Muscle layer of duodenum (tissue), 2 donors: ENCODE data around the gene GRAP2.
"Not testable (repeated sequence)": the region's sequence is repeated elsewhere in the genome, so short reads cannot be mapped to it uniquely, and the experiment has no call there.

Source experiments
- H3K27ac ChIP-seq: one replicate; pipeline ENCODE4 v1.7.0; 2013; ENCODE audit warnings: mild to moderate bottlenecking, low read length
- H3K27me3 ChIP-seq: one replicate; pipeline ENCODE4 v1.7.0; 2013; ENCODE audit warnings: low read depth, mild to moderate bottlenecking, control low read depth, low read length
- H3K36me3 ChIP-seq, 2 donors: one replicate each; pipeline ENCODE4 v1.7.0; 2013; ENCODE audit warnings: low read length in 2 of 2, control low read depth in 1 of 2, mild to moderate bottlenecking in 1 of 2; ENCODE audit not compliant: insufficient read depth in 2 of 2, control insufficient read depth in 1 of 2
- H3K4me1 ChIP-seq, 2 donors: one replicate each; pipeline ENCODE4 v1.7.0; 2013; ENCODE audit warnings: low read length in 2 of 2, mild to moderate bottlenecking in 2 of 2, control low read depth in 1 of 2, moderate library complexity in 1 of 2; ENCODE audit not compliant: insufficient read depth in 2 of 2, control insufficient read depth in 1 of 2
- H3K4me3 ChIP-seq, 2 donors: one replicate each; pipeline ENCODE4 v1.7.0; 2013; ENCODE audit warnings: low read length in 2 of 2, low read depth in 1 of 2, mild to moderate bottlenecking in 1 of 2
- H3K9me3 ChIP-seq, 2 donors: one replicate each; pipeline ENCODE4 v1.7.0; 2013; ENCODE audit warnings: low read length in 2 of 2, control low read depth in 1 of 2, mild to moderate bottlenecking in 1 of 2; ENCODE audit not compliant: control insufficient read depth in 1 of 2
- donor health status: healthy.

The GRAP2 gene

DNA sequence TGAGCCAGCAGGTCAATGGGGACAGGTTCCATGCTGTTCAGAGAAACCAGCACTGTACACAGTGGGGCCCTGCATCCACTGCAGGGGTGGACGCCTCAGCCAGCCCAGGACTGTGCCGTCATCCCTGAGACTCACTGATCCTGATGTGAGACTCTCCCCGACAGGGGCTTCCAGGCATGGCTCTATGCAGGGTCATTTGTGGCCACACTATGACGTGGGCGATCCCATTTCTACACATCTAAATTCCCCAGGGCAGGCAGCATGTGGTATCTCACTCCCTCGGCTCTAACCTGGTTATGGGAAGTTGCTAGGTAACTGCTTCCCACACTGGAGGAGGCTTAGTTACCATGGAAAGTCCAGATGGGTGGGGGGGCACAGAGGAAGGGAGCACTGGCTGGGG, 79.7 kb downstream of the GRAP2 start:
- H3K4me3 ChIP-seq: no peak overlapping the region
- H3K27ac ChIP-seq: no peak overlapping the region
- H3K36me3 ChIP-seq: no peaks in the 10 kb centered on the region
- no peaks in the 10 kb centered on the region for H3K9me3 ChIP-seq
- H3K27me3 ChIP-seq: no peaks in the 10 kb centered on the region
- H3K4me1 ChIP-seq: no peaks in the 10 kb centered on the region

DNA sequence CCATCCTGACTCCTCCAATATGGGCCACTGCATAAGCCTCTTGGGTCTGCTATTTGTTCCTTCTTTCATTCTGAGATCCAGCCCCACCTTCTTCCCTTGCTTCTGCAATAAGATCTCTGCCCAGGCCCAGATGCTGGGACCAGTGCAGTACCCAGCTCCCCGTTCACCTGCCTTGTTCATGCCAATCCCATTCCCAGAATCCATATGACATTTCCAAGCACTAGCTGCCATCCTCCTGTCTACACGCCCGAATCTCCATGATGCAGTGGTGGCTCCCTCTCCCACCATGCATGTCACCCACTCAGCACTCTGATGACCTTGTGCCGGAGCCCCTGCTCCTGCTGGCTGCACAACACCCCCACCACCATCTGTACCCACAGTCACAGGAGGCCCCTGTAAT, 82.5 kb downstream of the GRAP2 start:
- H3K27ac ChIP-seq: no peak overlapping the region
- H3K4me3 ChIP-seq: no peak overlapping the region
- H3K36me3 ChIP-seq: no peaks in the 10 kb centered on the region
- no peaks in the 10 kb centered on the region for H3K27me3 ChIP-seq
- no peaks in the 10 kb centered on the region for H3K4me1 ChIP-seq
- no peaks in the 10 kb centered on the region for H3K9me3 ChIP-seq

DNA sequence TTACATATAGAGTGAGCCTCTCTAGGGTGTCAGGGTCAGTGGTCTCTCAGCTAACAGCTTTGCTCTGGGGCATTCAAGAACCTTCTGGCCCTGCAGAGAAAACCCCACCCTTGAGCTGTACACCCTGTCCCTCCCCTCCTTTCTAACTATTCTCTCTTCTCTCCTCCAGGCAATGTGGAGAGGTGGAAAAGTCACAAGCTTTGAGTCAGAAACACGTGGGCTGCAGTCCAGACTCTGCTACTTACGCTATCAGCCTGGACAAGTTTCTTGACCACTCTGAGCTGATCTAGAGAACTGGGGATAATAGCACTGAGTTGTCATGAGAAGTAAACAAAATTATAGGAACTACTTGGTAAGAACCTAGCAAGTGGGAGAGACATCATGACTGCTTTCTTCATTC, 83.1 kb downstream of the GRAP2 start:
- no peaks in the 10 kb centered on the region for H3K9me3 ChIP-seq
- no peaks in the 10 kb centered on the region for H3K4me1 ChIP-seq
- H3K27me3 ChIP-seq: no peaks in the 10 kb centered on the region
- H3K4me3 ChIP-seq: no peak overlapping the region
- no peaks in the 10 kb centered on the region for H3K36me3 ChIP-seq
- no peak overlapping the region for H3K27ac ChIP-seq

DNA sequence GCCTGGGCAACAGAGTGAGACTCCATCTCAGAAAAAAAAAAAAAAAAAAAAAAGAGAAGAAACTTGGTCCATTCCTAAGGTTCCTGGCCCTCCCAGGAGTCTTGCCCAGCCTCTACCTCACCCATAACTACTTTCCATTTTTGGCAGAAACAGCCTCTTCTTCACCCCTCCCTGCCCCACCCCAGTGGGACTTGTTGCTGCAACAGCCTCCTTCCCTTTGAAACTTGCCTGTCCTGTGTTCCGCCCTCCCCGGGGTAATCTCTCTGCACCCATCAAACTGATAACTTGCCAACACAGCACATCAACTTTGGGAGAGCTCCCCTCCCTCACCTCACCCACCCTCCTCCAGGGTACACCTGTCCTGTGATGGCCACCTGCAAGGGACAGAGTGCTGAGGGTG, 83.9 kb downstream of the GRAP2 start:
- H3K27me3 ChIP-seq: no peaks in the 10 kb centered on the region
- H3K9me3 ChIP-seq: no peaks in the 10 kb centered on the region
- no peaks in the 10 kb centered on the region for H3K4me1 ChIP-seq
- no peak overlapping the region for H3K27ac ChIP-seq
- no peaks in the 10 kb centered on the region for H3K36me3 ChIP-seq
- no peak overlapping the region for H3K4me3 ChIP-seq

DNA sequence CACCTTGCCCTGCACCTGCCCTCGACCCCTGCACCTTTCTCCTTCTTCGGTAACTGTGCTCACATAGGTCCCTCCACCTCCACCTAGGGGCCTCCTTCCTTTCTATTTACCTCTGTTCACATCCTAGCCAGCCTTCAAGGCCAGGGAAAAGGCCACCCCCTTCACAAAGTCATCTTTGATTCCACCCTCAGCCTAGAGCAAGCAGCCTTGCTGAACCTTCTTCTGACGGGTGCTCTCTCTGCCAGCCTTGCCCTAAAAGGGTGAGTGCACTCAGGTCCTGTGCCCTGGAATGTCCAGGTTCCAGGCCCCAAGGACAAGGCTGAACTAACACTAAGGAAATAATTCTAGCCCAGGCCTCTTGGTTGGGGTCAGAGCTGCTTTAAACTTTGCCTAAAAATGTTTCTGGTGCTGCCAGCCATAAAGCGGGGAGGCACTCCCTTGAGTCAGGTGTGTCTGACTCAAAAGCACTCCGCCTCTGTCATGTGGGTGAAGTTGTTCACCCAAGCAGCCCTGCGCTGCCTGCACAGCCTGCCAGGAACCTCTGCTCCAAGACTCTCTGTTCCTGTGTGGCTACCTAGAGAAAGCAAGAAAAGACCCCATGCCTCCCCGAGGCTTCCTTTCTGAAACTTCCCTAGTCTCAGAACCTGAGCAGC, 84.6 kb downstream of the GRAP2 start:
- H3K4me3 ChIP-seq: no peak overlapping the region
- H3K27me3 ChIP-seq: no peaks in the 10 kb centered on the region
- no peak overlapping the region for H3K27ac ChIP-seq

DNA sequence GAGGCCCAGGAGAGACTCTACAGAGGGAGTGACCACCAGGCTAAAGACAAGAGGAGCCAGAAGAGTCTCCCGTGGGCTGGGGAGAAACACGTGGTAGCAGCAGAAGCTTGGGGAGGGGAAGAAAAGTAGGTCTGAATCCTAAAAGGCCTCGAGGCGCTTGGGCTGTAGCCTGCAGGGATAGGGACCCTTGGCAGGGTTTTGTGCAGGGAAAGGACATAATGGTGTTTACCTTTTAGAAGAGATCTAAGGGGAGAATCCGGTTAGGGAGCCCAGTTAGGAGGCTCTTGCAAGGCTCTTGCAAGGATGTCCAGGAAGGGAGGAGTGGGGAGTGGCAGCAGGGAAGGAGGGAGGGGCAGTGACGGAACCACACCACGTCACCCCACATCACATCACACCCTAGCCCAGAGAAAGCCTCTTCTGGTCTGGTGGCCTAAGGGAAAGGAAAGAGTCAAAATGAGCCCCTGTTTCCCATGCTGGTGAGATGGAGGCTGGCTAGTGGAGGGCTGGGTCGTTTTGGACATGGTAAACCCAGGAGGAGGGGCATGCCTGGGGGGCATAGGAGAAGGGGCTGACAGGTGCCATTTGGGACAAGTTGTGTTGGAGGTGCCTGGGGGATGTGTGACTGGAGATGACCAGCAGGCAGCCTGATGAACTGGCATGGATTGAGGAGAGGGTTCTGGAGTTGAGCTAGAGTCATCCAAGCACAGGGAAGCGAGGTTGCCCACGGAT, 87.7 kb downstream of the GRAP2 start:
- Histone ChIP-seq H3K4me1 (no peaks in the 10 kb centered on the region), H3K36me3 (no peaks in the 10 kb centered on the region), H3K4me3 (no peak overlapping the region), H3K9me3 (no peaks in the 10 kb centered on the region), H3K27me3 (peaks cover under 1% of the 10 kb centered on the region), H3K27ac (no peak overlapping the region)

More for the DNA sequence above, 84.6 kb downstream of the GRAP2 start:
- H3K36me3 ChIP-seq: no peaks in the 10 kb centered on the region
- H3K9me3 ChIP-seq: no peaks in the 10 kb centered on the region
- no peaks in the 10 kb centered on the region for H3K4me1 ChIP-seq

DNA sequence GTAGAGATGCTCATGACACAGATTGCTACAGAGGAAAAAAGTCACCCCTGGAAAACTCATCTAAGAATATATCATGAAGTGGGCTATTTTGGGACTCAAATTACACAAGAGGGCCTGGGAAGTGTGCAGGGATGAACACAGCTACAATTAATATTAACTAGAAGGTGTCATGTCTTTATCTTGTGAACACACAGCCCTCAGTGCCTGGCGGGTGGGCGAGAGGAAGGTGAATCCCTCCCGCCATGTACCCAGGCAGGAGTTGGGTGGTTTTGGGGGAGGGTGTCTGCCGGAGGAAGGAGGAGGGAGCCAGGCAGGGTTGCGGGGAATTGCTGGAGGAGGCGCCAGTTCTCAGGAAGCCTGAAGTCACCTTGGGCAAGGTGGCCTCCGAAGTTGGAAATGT, 88.7 kb downstream of the GRAP2 start:
- Histone ChIP-seq H3K27me3 (peaks cover 7% of the 10 kb centered on the region), H3K4me3 (no peak overlapping the region), H3K27ac (no peak overlapping the region)

DNA sequence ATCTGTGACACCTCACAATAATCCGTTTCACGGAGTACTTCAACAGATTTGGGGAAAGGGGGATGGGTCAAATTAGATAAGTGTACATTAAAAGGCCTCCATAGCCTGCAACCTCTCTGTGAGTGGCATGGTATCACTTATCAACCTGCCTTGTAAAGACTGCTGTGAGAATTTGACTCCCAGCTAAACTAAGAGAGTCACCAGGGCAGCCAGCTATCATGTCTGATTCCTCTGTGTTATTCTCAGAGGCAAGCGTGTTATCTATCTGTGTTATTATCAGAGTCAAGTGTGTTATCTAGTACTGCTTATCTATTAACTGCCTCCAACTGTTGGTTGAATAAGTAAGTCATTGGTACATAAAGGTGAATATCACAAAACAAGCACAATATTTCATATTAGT, 89.8 kb downstream of the GRAP2 start:
- Histone ChIP-seq H3K4me3 (no peak overlapping the region), H3K36me3 (no peaks in the 10 kb centered on the region), H3K9me3 (no peaks in the 10 kb centered on the region), H3K27ac (no peak overlapping the region), H3K27me3 (peaks cover 13% of the 10 kb centered on the region), H3K4me1 (peaks cover 0 to 4% of the 10 kb centered on the region in 2 donors)

More for the DNA sequence above, 88.7 kb downstream of the GRAP2 start:
- Histone ChIP-seq H3K9me3 (no peaks in the 10 kb centered on the region), H3K36me3 (no peaks in the 10 kb centered on the region), H3K4me1 (peaks cover 0 to 4% of the 10 kb centered on the region in 2 donors)

DNA sequence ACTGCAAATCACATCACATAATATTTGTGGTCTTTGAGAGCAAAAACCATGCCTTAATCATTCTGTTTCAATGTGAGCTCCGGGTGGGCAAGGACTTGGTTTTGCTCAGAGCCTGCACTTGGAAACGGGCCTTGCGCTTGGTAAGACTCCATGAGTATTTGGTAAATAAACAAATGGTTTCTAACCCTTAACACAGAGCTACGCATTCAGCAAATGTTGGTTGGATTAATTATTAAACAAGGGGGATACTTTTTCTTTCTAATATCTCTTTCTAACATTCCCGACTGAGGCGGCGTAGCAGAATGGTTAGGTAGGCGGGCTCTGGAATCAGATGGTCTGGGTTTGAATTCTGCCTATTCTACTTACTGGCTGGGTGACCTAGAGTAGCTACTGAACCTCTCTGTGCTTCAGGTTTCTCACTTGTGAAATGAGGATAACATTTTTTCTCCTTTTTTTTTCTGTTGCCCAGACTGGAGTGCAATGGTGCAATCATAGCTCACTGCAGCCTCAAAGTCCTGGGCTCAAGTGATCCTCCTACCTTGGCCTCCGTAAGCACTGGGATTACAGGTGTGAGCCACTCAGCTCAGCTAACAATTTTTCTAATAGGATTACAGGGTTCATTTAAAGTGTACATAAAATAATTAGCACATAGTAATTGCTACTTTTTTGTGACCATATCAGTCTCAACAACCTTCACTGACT, 90.4 kb downstream of the GRAP2 start:
- Histone ChIP-seq H3K9me3 (no peaks in the 10 kb centered on the region), H3K4me1 (peaks cover 0 to 4% of the 10 kb centered on the region in 2 donors)

DNA sequence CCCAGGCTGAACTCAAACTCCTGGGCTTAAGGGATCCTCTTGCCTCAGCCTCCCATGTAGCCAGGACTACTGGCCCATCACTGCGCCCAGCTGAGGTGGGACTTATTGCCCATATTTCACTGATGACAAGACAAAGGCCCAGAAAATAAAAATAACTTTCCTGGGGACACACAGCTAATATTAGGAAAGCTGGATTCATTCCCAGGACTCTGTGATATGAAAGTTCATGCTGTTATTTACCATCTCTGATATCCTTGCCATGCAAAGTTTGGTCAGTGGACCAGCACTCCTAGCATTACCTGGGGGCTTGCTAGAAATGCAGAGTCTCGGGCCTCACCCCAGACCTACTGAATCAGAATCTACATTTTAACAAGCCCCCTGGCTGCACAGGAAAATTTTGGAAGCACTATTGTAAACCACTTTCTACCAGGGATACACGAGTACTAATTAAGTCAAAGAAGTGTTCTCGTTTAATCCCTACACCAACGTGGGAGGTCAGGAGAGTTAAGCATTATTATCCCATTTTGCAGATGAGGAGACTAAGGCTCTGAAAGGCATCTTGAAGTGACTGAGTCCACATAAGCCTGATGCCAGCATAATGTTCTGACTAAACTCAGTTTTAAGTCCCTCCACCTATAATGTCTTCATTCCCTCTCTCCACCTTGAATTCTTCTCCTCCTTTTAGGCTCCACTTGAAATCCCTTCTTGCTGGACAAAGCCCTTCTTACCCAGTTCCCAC, 91.4 kb downstream of the GRAP2 start:
- H3K4me1 ChIP-seq: peaks cover 4 to 5% of the 10 kb centered on the region in 2 donors
- no peaks in the 10 kb centered on the region for H3K9me3 ChIP-seq
- peaks cover 18% of the 10 kb centered on the region for H3K27me3 ChIP-seq
- H3K36me3 ChIP-seq: no peaks in the 10 kb centered on the region
- H3K4me3 ChIP-seq: no peak overlapping the region
- H3K27ac ChIP-seq: no peak overlapping the region

More for the DNA sequence above, 90.4 kb downstream of the GRAP2 start:
- Histone ChIP-seq H3K36me3 (no peaks in the 10 kb centered on the region), H3K27me3 (peaks cover 18% of the 10 kb centered on the region), H3K4me3 (no peak overlapping the region), H3K27ac (no peak overlapping the region)

DNA sequence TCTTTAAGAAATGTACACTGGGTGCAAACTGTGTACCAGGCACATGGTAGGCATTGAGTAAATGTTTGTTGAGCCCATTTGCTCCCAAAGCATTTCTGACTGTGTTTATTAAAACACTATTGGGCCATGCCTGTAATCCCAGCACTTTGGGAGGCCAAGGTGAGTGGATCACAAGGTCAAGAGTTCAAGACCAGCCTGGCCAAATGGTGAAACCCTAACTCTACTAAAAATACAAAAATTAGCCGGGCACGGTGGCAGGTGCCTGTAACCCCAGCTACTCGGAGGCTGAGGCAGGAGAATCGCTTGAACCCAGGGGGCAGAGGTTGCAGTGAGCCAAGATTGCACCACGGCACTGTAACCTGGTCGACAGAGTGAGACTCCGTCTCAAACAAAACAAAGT, 92.0 kb downstream of the GRAP2 start:
- H3K9me3 ChIP-seq, H3K4me1 ChIP-seq, H3K36me3 ChIP-seq, H3K4me3 ChIP-seq, H3K27ac ChIP-seq: not testable (repeated sequence)
- peaks cover 21% of the 10 kb centered on the region for H3K27me3 ChIP-seq
